ENCODE results near the gene CDC34.

DNA sequence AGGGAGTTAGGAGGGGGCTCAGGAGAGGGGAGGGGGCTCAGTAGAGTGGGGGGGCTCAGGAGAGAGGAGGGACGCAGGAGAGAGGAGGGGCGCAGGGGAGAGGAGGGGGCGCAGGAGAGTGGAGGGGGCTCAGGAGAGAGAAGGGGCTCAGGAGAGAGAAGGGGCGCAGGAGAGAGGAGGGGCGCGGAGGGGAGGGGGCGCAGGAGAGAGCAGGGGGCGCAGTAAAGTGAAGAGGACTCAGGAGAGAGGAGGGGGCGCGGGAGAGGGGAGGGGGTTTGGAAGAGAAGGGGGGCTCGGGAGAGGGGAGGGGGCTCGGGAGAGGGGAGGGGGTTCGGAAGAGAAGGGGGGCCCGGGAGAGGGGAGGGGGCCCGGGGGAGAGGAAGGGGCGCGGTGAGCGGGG is 34.6 kb upstream of the CDC34 start:
- TF ChIP-seq POLR2A (conservative IDR thresholded peaks at IDR 0.05) (no peak), NFE2L1 (tag; IDR thresholded peaks at IDR 0.05; ENCODE audit: borderline replicate concordance, low read depth) (no peak), NR3C1 (CRISPR knock-in tag; IDR thresholded peaks at IDR 0.05) (no peak)
- TF ChIP-seq, protein P1, sequence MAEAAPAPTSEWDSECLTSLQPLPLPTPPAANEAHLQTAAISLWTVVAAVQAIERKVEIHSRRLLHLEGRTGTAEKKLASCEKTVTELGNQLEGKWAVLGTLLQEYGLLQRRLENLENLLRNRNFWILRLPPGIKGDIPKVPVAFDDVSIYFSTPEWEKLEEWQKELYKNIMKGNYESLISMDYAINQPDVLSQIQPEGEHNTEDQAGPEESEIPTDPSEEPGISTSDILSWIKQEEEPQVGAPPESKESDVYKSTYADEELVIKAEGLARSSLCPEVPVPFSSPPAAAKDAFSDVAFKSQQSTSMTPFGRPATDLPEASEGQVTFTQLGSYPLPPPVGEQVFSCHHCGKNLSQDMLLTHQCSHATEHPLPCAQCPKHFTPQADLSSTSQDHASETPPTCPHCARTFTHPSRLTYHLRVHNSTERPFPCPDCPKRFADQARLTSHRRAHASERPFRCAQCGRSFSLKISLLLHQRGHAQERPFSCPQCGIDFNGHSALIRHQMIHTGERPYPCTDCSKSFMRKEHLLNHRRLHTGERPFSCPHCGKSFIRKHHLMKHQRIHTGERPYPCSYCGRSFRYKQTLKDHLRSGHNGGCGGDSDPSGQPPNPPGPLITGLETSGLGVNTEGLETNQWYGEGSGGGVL (CRISPR knock-in tag; IDR thresholded peaks at IDR 0.05) = no peak

All from K562 (cell line).